Measurements from ENCODE around the gene PSTPIP1. TPM values are rescaled to one million over a fixed set of nuclear protein-coding genes. Genes with fewer than 3 reads are reported as not detected.

PSTPIP1 gene
- total and polyA plus RNA-seq, 2 donors (not counting 1 experiment from before 2014, with no cell fraction given): 0.56 to 1.5 TPM

GRCh38 chr15:77021803-77022381 is 27.0 kb downstream of the PSTPIP1 start:
- Histone ChIP-seq H3K36me3 (ENCODE audit: control insufficient read depth, insufficient read depth, low read length) (no peaks in the 10 kb centered on the region), H3K79me2 (ENCODE audit: control insufficient read depth, insufficient read depth, low read length) (no peaks in the 10 kb centered on the region), H3K27ac (ENCODE audit: insufficient read depth, low read length) (peak overlapping the region; percentile 7), H3K9ac (ENCODE audit: insufficient read depth, low read length) (peak overlapping the region; percentile 8), H3K27me3 (ENCODE audit: control insufficient read depth, insufficient read depth, low read length) (no peaks in the 10 kb centered on the region), H3K9me3 (ENCODE audit: control insufficient read depth, insufficient read depth, low read depth, low read length) (no peaks in the 10 kb centered on the region), H4K20me1 (ENCODE audit: control insufficient read depth, extremely low read depth, insufficient read depth, low read length) (no peaks in the 10 kb centered on the region), H3K4me2 (ENCODE audit: extremely low read depth, insufficient read depth, low read length) (no peak overlapping the region), H3K4me3 (replicated peaks in 1 of 4; ENCODE audit: control extremely low read depth in 1 of 4, insufficient read depth in 1 of 4, low read depth in 3 of 4, low read length in 4 of 4) (no peak overlapping the region), H2AFZ (ENCODE audit: low read length) (peak overlapping the region; percentile 57), H3K4me1 (ENCODE audit: control insufficient read depth, extremely low read depth, insufficient read depth, low read length) (peaks cover 8% of the 10 kb centered on the region)
- peak; percentile 24 to 65 for DNase-seq (ENCODE audit: low read depth in 2 of 2)
- TF ChIP-seq CTCF (conservative IDR thresholded peaks at IDR 0.05 in 1 of 2, IDR thresholded peaks at IDR 0.05 in 1 of 2; ENCODE audit: low read depth in 1 of 2, low read length in 2 of 2): no peak
- TF ChIP-seq EZH2 (IDR thresholded peaks at IDR 0.05; ENCODE audit: low read length, missing control alignments): no peak

- Histone ChIP-seq H3K27ac (ENCODE audit: insufficient read depth, low read length) (peak overlapping the region; percentile 7), H4K20me1 (ENCODE audit: control insufficient read depth, extremely low read depth, insufficient read depth, low read length) (no peaks in the 10 kb centered on the region), H3K4me1 (ENCODE audit: control insufficient read depth, extremely low read depth, insufficient read depth, low read length) (peaks cover 8% of the 10 kb centered on the region), H2AFZ (ENCODE audit: low read length) (no peak overlapping the region), H3K9ac (ENCODE audit: insufficient read depth, low read length) (no peak overlapping the region), H3K9me3 (ENCODE audit: control insufficient read depth, insufficient read depth, low read depth, low read length) (no peaks in the 10 kb centered on the region), H3K4me3 (replicated peaks in 1 of 4; ENCODE audit: control extremely low read depth in 1 of 4, insufficient read depth in 1 of 4, low read depth in 3 of 4, low read length in 4 of 4) (no peak overlapping the region), H3K27me3 (ENCODE audit: control insufficient read depth, insufficient read depth, low read length) (no peaks in the 10 kb centered on the region), H3K4me2 (ENCODE audit: extremely low read depth, insufficient read depth, low read length) (no peak overlapping the region), H3K79me2 (ENCODE audit: control insufficient read depth, insufficient read depth, low read length) (no peaks in the 10 kb centered on the region), H3K36me3 (ENCODE audit: control insufficient read depth, insufficient read depth, low read length) (no peaks in the 10 kb centered on the region)
- DNase-seq (ENCODE audit: low read depth in 2 of 2): no peak
- TF ChIP-seq CTCF (conservative IDR thresholded peaks at IDR 0.05 in 1 of 2, IDR thresholded peaks at IDR 0.05 in 1 of 2; ENCODE audit: low read depth in 1 of 2, low read length in 2 of 2) (no peak), EZH2 (IDR thresholded peaks at IDR 0.05; ENCODE audit: low read length, missing control alignments) (no peak)
These were observed 28.0 kb downstream of the PSTPIP1 start for GRCh38 chr15:77022646-77023575.

GRCh38 chr15:77023576-77024272 is 28.8 kb downstream of the PSTPIP1 start:
- Histone ChIP-seq H3K4me1 (ENCODE audit: control insufficient read depth, extremely low read depth, insufficient read depth, low read length) (peaks cover 8% of the 10 kb centered on the region), H3K79me2 (ENCODE audit: control insufficient read depth, insufficient read depth, low read length) (no peaks in the 10 kb centered on the region), H3K9me3 (ENCODE audit: control insufficient read depth, insufficient read depth, low read depth, low read length) (no peaks in the 10 kb centered on the region), H3K4me2 (ENCODE audit: extremely low read depth, insufficient read depth, low read length) (no peak overlapping the region), H3K27ac (ENCODE audit: insufficient read depth, low read length) (no peak overlapping the region), H3K27me3 (ENCODE audit: control insufficient read depth, insufficient read depth, low read length) (no peaks in the 10 kb centered on the region), H2AFZ (ENCODE audit: low read length) (no peak overlapping the region), H4K20me1 (ENCODE audit: control insufficient read depth, extremely low read depth, insufficient read depth, low read length) (no peaks in the 10 kb centered on the region), H3K9ac (ENCODE audit: insufficient read depth, low read length) (no peak overlapping the region), H3K4me3 (replicated peaks in 1 of 4; ENCODE audit: control extremely low read depth in 1 of 4, insufficient read depth in 1 of 4, low read depth in 3 of 4, low read length in 4 of 4) (no peak overlapping the region), H3K36me3 (ENCODE audit: control insufficient read depth, insufficient read depth, low read length) (no peaks in the 10 kb centered on the region)
- DNase-seq (ENCODE audit: low read depth in 2 of 2): no peak
- no peak for TF ChIP-seq CTCF (conservative IDR thresholded peaks at IDR 0.05 in 1 of 2, IDR thresholded peaks at IDR 0.05 in 1 of 2; ENCODE audit: low read depth in 1 of 2, low read length in 2 of 2)
- TF ChIP-seq EZH2 (IDR thresholded peaks at IDR 0.05; ENCODE audit: low read length, missing control alignments): no peak
